ENCODE data around the gene HYAL3. TPM values are rescaled to one million over a fixed set of nuclear protein-coding genes. Genes with fewer than 3 reads are reported as not detected.
A peak's percentile ranks its signal among the peaks of the same experiment; 100 is the strongest.

The HYAL3 gene
- total and polyA plus RNA-seq, 2 of the 13 experiments (the other 11 are each of a cell fraction or from before 2014, with no cell fraction given), result 5.5 to 10.4 TPM

- DNase-seq (ENCODE audit: low spot score) (no peak), ATAC-seq (no peak), FAIRE-seq (no peak)
- Histone ChIP-seq H3K79me2 (ENCODE audit: insufficient read depth, low read length) (peaks cover 12% of the 10 kb centered on the region), H3K27ac (ENCODE audit: extremely low read length, insufficient read depth, low read length) (no peak within 1 kb of the TSS), H3K9ac (ENCODE audit: insufficient read depth, low read depth, low read length) (no peak within 1 kb of the TSS), H3K36me3 (replicated peaks in 1 of 2; ENCODE audit: control insufficient read depth in 1 of 2, insufficient read depth in 2 of 2, low read length in 2 of 2) (peaks cover 4 to 13% of the 10 kb centered on the region in 2 experiments; a peak in 3 of 5 replicates), H3K4me1 (ENCODE audit: insufficient read depth, low read length) (peaks cover 75% of the 10 kb centered on the region), H3K4me3 (replicated peaks in 1 of 3; ENCODE audit: insufficient read depth in 1 of 3, low read depth in 2 of 3, low read length in 3 of 3) (peak within 1 kb of the TSS in 1 of 3 experiments; percentile 55; a peak in 2 of 6 replicates), H3K27me3 (ENCODE audit: control insufficient read depth in 1 of 2, insufficient read depth in 2 of 2, low read length in 2 of 2) (0 out of 5 replicates have a peak, but pooled peaks cover 0 to 1% of the 10 kb centered on the region in 2 experiments), H3K4me2 (ENCODE audit: low read depth, low read length) (peak within 1 kb of the TSS; percentile 76), H3K9me3 (ENCODE audit: low read length) (no peaks in the 10 kb centered on the region), H4K20me1 (ENCODE audit: insufficient read depth, low read length) (0 out of 2 replicates have a peak, but pooled peaks cover 3% of the 10 kb centered on the region), H2AFZ (ENCODE audit: low read length) (no peak within 1 kb of the TSS)
- intact Hi-C loops (cut with micrococcal nuclease; ENCODE audit: unreplicated experiment) (loop anchor here (10.0 kb wide), 1 partner anchor 199 kb away; no protein-coding TSS in a partner anchor), in situ Hi-C loops (cut with HindIII; ENCODE audit: extremely low pct_ligation_motif_present, low pct_unique_long_range_greater_than_20kb) (loop anchor here (10.0 kb wide), 1 partner anchor 199 kb away; no protein-coding TSS in a partner anchor)
- ChIA-PET POLR2A (interaction anchor here (3.6 kb wide), 1 partner anchor 9 kb away, joined by 18 read pairs; no protein-coding TSS in a partner anchor), CTCF (ENCODE audit: low intra/inter-chr PET ratio, low total read pairs) (interaction anchor here (2.7 kb wide), 1 partner anchor 43 kb away, joined by 9 read pairs; no protein-coding TSS in a partner anchor)
- WGBS (ENCODE audit: low lambda C conversion rate), result 72% methylated on average over 37 of the region's 45 CpGs
- no TSS peak for BruUV-seq (replicated peaks)
- TF ChIP-seq ZNF687 (CRISPR knock-in tag; IDR thresholded peaks at IDR 0.05), result peak; percentile 20; the same call in 1 of the 2 replicates
- TF ChIP-seq ZKSCAN5 (CRISPR knock-in tag; IDR thresholded peaks at IDR 0.05), result no peak
- no peak for TF ChIP-seq HDAC2 (CRISPR knock-in tag; IDR thresholded peaks at IDR 0.05)
- peak; percentile 69 for TF ChIP-seq RFX3 (CRISPR knock-in tag; IDR thresholded peaks at IDR 0.05)
- TF ChIP-seq AHDC1 (CRISPR knock-in tag; IDR thresholded peaks at IDR 0.05; ENCODE audit: borderline replicate concordance), result no peak
- TF ChIP-seq RFX1 (IDR thresholded peaks at IDR 0.05), result peak; percentile 52; the same call in 1 of the 2 replicates
- TF ChIP-seq HOXA3 (CRISPR knock-in tag; IDR thresholded peaks at IDR 0.05), result no peak
- TF ChIP-seq ZFP41 (CRISPR knock-in tag; IDR thresholded peaks at IDR 0.05; ENCODE audit: borderline replicate concordance), result no peak
- TF ChIP-seq ARID4A (CRISPR knock-in tag; IDR thresholded peaks at IDR 0.05; ENCODE audit: borderline replicate concordance), result peak; percentile 37
These were observed 46.5 kb upstream of the HYAL3 start, which contains the start of gene ZMYND10 for GRCh38 chr3:50345586-50346234. ZMYND10 (minus strand) TSS chr3:50345732; CDS start chr3:50345579, 153 bp downstream.
